Neural progenitor cell (in vitro differentiated cells): ENCODE measurements around the gene COG7.

Experiments used
- EZH2 ChIP-seq: fragments of 200-600 bp; sonication (generic); IDR thresholded peaks from 2 replicates; pipeline ENCODE4 v1.6.1; 2017; ENCODE audit warnings: antibody characterized with exemption, mild to moderate bottlenecking, moderate library complexity
- TF ChIP-seq, protein P1 (sequence below): fragments of 200-600 bp; sonication (generic); IDR thresholded peaks from 2 replicates; pipeline ENCODE4 v1.5.1; 2017; ENCODE audit warnings: antibody characterized with exemption, mild to moderate bottlenecking

DNA sequence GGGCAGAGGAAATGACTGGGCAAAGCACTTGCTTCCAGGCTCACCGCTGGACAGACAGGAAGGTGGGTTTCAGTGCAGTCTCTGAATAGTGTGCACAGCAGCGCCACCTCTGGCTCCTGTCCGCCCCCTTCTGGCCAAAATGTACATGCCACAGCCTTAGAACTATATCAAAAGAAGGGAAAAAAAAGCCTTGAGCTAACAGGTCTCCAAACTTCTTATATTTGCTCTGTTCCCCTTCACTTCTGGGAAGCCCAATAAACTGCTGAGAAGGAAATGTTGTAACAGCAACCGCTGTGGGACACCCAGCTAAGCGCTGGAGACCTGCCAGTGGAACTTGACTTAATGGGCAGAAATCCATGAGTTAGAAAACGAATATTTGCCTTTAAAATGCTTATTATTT lies 17.5 kb downstream of the COG7 start:
- TF ChIP-seq, protein P1, sequence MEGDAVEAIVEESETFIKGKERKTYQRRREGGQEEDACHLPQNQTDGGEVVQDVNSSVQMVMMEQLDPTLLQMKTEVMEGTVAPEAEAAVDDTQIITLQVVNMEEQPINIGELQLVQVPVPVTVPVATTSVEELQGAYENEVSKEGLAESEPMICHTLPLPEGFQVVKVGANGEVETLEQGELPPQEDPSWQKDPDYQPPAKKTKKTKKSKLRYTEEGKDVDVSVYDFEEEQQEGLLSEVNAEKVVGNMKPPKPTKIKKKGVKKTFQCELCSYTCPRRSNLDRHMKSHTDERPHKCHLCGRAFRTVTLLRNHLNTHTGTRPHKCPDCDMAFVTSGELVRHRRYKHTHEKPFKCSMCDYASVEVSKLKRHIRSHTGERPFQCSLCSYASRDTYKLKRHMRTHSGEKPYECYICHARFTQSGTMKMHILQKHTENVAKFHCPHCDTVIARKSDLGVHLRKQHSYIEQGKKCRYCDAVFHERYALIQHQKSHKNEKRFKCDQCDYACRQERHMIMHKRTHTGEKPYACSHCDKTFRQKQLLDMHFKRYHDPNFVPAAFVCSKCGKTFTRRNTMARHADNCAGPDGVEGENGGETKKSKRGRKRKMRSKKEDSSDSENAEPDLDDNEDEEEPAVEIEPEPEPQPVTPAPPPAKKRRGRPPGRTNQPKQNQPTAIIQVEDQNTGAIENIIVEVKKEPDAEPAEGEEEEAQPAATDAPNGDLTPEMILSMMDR, result peak; percentile 94
- no peak for TF ChIP-seq EZH2
